A673 (cell line): Measurements from ENCODE around the gene MIEF2. TPM values are rescaled to one million over a fixed set of nuclear protein-coding genes. Genes with fewer than 3 reads are reported as not detected.

ENCODE experiments used
- BruUV-seq: library from RNA; stranded (reverse); fragments of 400-500 nt; replicated peaks from 2 replicates; lab custom pipeline; 2021; lab: Mats Ljungman, UMichigan
- CTCF ChIA-PET: fragments of 300-600 bp; sonication (Branson Sonifier 250); formaldehyde crosslinking; loops from one replicate; lab custom pipeline; 2022; ENCODE audit warnings: antibody characterized with exemption; lab: Charles Lee
- POLR2A ChIA-PET: fragments of 300-600 bp; sonication (Branson Sonifier 250); formaldehyde crosslinking; loops from one replicate; lab custom pipeline; 2022; ENCODE audit warnings: antibody characterized with exemption; ENCODE audit not compliant: low non-redundant PET; lab: Charles Lee
- DNase-seq: peaks from one replicate; pipeline ENCODE4 v3.0.0-alpha.2; 2015; ENCODE audit warnings: low spot score
- H3K27ac ChIP-seq: fragments of 200-600 bp; sonication (generic); 2 replicates; pipeline ENCODE4 v1.5.1; 2016; ENCODE audit warnings: mixed run types, low read depth, mild to moderate bottlenecking, mixed read lengths, antibody characterized with exemption, low read length; ENCODE audit not compliant: poor library complexity, severe bottlenecking
- H3K27me3 ChIP-seq: fragments of 200-600 bp; sonication (generic); replicated peaks from 2 replicates; pipeline ENCODE4 v1.6.1; 2017; ENCODE audit warnings: mixed run types, low read depth, mild to moderate bottlenecking, mixed read lengths, antibody characterized with exemption, low read length; ENCODE audit not compliant: insufficient read depth, poor library complexity
- H3K36me3 ChIP-seq: fragments of 200-600 bp; sonication (generic); 2 replicates; pipeline ENCODE4 v1.6.1; 2016; ENCODE audit warnings: mixed run types, mild to moderate bottlenecking, mixed read lengths, antibody characterized with exemption, low read length; ENCODE audit not compliant: insufficient read depth, poor library complexity, severe bottlenecking
- H3K4me1 ChIP-seq: fragments of 200-600 bp; sonication (generic); 2 replicates; pipeline ENCODE4 v1.6.1; 2017; ENCODE audit warnings: mixed run types, mild to moderate bottlenecking, mixed read lengths, antibody characterized with exemption, low read length; ENCODE audit not compliant: insufficient read depth, poor library complexity, severe bottlenecking
- H3K4me3 ChIP-seq: fragments of 200-600 bp; sonication (generic); 2 replicates; pipeline ENCODE4 v1.5.1; 2016; ENCODE audit warnings: low read depth, mixed run types, mild to moderate bottlenecking, mixed read lengths, low read length; ENCODE audit not compliant: poor library complexity, severe bottlenecking
- H3K9me3 ChIP-seq: fragments of 200-600 bp; sonication (generic); 2 replicates; pipeline ENCODE4 v1.6.1; 2016; ENCODE audit warnings: mixed run types, low read depth, mild to moderate bottlenecking, mixed read lengths, antibody characterized with exemption, low read length; ENCODE audit not compliant: poor library complexity, severe bottlenecking
- CTCF ChIP-seq: fragments of 300-800, 200-600 bp; sonication (generic); conservative IDR thresholded peaks from 2 replicates; pipeline ENCODE4 v1.5.1; 2017; ENCODE audit warnings: low read depth, mild to moderate bottlenecking, antibody characterized with exemption, low read length, moderate library complexity, mixed read lengths
- EZH2 ChIP-seq: fragments of 200-600 bp; sonication (generic); IDR thresholded peaks from 2 replicates; pipeline ENCODE4 v1.6.1; 2017; ENCODE audit warnings: borderline replicate concordance, low read depth, mild to moderate bottlenecking, mixed read lengths, antibody characterized with exemption, low read length; ENCODE audit not compliant: poor library complexity, severe bottlenecking
- intact Hi-C: fragments of 100-400 bp; cut with micrococcal nuclease; formaldehyde crosslinking; loops from one replicate; pipeline ENCODE4 v1.10.0; 2022; ENCODE audit not compliant: unreplicated experiment
- total RNA-seq: library from RNA; stranded (reverse); gene quantifications from 2 replicates; pipeline ENCODE4 v1.2.3, GENCODE V29; 2021

Gene MIEF2
- total RNA-seq, 1 experiment from 2014 or later: 8.1 TPM

GRCh38 chr17:18217412-18218015 lies 42.9 kb upstream of the MIEF2 start:
- Histone ChIP-seq H3K9me3 (no peaks in the 10 kb centered on the region), H3K27ac (no peak overlapping the region), H3K4me1 (no peaks in the 10 kb centered on the region), H3K27me3 (no peaks in the 10 kb centered on the region), H3K36me3 (no peaks in the 10 kb centered on the region), H3K4me3 (no peak overlapping the region)
- DNase-seq: peak; percentile 66
- BruUV-seq: no TSS peak
- no peak for TF ChIP-seq EZH2
- TF ChIP-seq CTCF: peak; percentile 91
- ChIA-PET POLR2A (no interaction called here), CTCF (interaction anchor here (0.7 kb wide), 2 partner anchors 18 to 1192 kb away, joined by 5 to 7 read pairs; no protein-coding TSS in a partner anchor)
- intact Hi-C loops: loop anchor here (2.0 kb wide), 1 partner anchor 33 kb away; no protein-coding TSS in a partner anchor

GRCh38 chr17:18218756-18219415 lies 41.6 kb upstream of the MIEF2 start:
- no peak overlapping the region for H3K4me3 ChIP-seq
- TF ChIP-seq EZH2 (no peak), CTCF (no peak)
- CTCF ChIA-PET: interaction anchor here (1.0 kb wide), 1 partner anchor 78 kb away, joined by 5 read pairs; no protein-coding TSS in a partner anchor
- no peak for DNase-seq
- no peaks in the 10 kb centered on the region for H3K9me3 ChIP-seq
- BruUV-seq: no TSS peak
- no peaks in the 10 kb centered on the region for H3K4me1 ChIP-seq
- no peaks in the 10 kb centered on the region for H3K27me3 ChIP-seq
- H3K36me3 ChIP-seq: no peaks in the 10 kb centered on the region
- POLR2A ChIA-PET: no interaction called here
- H3K27ac ChIP-seq: no peak overlapping the region
- intact Hi-C loops: no loop called here

GRCh38 chr17:18224053-18224386 lies 36.4 kb upstream of the MIEF2 start:
- CTCF ChIA-PET: interaction anchor here (0.5 kb wide), 1 partner anchor 117 kb away, joined by 8 read pairs; no protein-coding TSS in a partner anchor
- no peak overlapping the region for H3K27ac ChIP-seq
- no peaks in the 10 kb centered on the region for H3K9me3 ChIP-seq
- H3K27me3 ChIP-seq: no peaks in the 10 kb centered on the region
- H3K4me1 ChIP-seq: peaks cover 6% of the 10 kb centered on the region
- intact Hi-C loops: no loop called here
- POLR2A ChIA-PET: no interaction called here
- H3K36me3 ChIP-seq: no peaks in the 10 kb centered on the region
- H3K4me3 ChIP-seq: no peak overlapping the region
- DNase-seq: no peak
- BruUV-seq: no TSS peak
- TF ChIP-seq EZH2 (no peak), CTCF (no peak)
